Measurements from ENCODE around the gene POFUT2.

POFUT2 gene

GRCh38 chr21:45282283-45283034 is 5.2 kb downstream of the POFUT2 start:
- DNase-seq (ENCODE audit: low read depth) = no peak

GRCh38 chr21:45281411-45282282 is 6.0 kb downstream of the POFUT2 start:
- DNase-seq (ENCODE audit: low read depth) = no peak

- no peak for DNase-seq (ENCODE audit: low read depth)
Observed at GRCh38 chr21:45280969-45281368, 6.7 kb downstream of the POFUT2 start.

DNA sequence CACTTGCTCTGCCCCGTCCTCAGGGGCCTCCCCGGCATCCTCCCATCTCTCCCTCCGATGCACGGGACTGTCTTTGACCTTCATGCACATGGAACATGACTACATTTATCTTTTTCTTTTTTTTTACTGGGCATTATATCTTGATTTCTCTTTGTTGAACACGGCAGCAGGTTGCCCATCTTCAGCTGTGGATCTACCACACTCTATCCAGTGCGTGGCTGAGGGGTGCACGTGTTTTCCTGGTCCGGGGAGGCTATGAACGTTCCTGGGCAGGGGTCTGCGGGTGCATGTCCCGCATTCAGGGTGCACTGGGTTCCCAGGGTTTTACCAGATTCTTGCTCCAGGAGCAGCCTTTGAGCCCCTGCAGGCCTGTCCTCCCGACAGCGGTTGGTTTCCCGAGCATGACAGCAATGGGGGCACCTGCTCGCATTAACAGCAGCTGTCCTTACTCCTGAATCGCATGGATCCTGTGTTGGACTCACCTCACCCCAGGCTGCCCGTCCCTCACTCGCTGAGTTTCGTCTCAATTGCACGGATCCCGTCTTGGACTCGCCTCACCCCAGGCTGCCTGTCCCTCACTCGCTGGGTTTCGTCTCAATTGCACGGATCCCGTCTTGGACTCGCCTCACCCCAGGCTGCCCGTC is 7.4 kb downstream of the POFUT2 start:
- DNase-seq (ENCODE audit: low read depth) = no peak

DNA sequence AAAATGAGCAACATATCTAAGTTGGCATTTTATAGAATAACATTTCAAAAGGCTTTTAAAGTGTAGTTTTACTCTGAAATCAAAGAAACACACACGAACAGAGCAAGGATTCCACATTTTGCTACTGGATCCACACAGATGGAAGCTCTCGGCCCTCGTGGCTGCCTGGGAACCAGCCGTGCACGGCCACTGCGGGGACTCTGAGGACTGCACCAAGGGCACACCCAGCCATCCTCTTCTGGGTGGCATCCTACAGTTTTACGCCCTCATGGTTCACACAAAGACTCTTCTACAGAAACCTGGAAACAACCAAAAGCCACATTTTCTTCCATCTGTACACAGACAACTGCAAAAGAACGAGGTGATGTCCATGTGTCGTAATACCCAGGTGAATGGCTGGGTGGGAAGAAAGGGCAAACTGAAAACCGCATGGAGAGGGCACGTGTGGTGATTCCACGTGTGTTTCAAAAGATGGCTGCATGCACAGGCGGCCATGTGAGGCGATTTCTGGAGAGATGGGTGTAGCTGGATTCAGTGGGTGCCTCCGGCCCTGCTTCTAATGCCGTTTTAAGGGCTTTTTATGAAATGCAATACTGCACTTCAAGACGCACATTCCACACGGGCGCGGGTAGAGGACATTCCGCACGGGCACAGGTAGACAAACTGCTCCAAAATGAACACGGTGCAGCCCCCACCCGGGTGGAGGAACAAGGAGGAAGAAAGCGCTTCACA is 8.1 kb downstream of the POFUT2 start:
- DNase-seq (ENCODE audit: low read depth) = no peak

- DNase-seq (ENCODE audit: low read depth) = no peak
Observed at GRCh38 chr21:45278156-45278911, 9.4 kb downstream of the POFUT2 start.

DNA sequence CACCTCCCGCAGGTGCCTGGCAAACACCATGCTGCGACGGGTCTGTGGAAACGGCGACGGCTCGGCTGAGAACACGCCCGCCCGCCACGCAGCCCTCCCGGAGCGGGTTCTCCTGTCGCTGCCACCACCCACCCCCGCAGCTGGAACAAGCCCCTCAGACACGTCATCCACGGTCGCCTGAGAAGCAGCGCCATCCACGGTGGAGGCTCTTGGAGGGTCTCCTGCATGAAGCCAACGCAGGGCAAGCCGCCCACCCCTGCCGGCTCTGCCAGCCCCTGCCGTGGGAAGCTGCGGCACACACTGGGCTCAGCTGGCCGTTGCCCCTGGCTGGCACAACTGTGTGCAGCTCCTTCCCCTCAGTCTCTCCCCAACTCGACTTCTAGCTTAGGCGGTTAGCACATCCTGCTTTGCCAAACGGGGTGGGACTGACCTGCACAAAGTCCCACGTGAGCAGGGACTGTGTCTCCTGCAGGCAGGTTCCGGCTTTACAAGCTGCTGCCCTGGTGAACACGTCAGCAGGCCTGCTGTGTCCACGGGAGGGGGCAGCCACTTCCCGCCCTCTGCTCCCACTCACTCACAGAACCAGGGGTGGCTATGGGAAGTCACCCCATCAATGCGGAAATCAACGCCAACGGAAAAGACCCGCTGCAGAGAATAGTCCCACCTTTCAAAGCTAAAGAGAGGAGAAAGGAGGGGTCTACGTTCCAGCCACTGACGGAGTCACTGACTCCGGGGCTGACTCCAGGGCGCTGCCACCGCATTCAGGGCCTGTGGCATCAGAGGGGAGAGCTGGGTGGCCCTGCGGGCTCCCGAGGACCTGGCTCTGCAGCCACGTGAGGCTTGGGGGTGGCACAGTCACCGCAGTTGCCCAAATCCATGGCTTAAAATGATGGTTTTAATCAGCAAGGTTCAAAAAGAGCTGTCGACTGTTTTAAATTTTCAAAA is 10.3 kb downstream of the POFUT2 start:
- no peak for DNase-seq (ENCODE audit: low read depth)

- no peak for DNase-seq (ENCODE audit: low read depth)
Observed at GRCh38 chr21:45276596-45276995, 11.1 kb downstream of the POFUT2 start.

DNA sequence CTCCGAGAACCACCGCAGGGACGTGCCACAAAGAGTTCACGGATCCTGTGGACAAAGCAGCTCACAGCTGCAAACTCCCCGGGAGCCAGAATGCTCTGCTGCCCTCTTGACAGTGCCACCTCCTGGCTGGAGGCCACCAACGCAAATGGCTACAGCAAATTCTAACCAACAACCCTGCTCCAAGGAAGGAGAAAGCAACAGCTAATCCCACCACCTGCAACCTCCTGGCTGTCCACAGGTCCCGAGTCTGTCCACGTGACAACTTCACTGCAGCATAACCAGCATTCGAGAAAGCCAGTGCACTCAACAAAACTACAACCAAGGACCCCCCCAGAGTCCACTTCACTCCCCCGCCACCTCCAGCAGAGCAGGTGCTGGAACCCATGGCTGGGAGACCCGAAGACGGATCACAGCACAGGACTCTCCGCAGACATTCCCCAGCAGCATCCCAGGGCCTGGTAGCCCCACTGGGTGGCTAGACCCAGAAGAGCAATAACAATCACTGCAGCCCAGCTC is 17.3 kb downstream of the POFUT2 start:
- DNase-seq (ENCODE audit: low read depth) = no peak

DNA sequence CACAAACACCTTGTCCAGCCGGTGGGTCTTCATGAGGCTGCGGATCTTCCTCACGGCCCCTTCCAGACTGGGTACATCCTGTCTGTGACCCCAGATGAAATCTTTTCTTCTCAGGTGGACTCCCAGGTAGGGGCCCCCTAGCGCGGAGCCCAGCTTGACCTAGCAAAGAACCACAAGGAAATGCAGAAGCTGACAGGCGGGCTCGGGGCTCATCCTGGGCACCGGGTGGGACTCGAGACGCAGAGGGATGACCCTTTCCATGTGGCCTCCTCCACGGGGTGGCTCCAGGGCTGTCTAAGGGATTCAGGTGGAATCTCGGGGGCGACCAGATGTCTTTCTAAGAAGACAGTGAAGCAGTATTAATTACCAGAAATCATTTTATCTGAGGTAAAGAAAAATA is 17.8 kb downstream of the POFUT2 start:
- DNase-seq (ENCODE audit: low read depth) = no peak

GRCh38 chr21:45267390-45267760 is 20.3 kb downstream of the POFUT2 start:
- DNase-seq (ENCODE audit: low read depth) = no peak

DNA sequence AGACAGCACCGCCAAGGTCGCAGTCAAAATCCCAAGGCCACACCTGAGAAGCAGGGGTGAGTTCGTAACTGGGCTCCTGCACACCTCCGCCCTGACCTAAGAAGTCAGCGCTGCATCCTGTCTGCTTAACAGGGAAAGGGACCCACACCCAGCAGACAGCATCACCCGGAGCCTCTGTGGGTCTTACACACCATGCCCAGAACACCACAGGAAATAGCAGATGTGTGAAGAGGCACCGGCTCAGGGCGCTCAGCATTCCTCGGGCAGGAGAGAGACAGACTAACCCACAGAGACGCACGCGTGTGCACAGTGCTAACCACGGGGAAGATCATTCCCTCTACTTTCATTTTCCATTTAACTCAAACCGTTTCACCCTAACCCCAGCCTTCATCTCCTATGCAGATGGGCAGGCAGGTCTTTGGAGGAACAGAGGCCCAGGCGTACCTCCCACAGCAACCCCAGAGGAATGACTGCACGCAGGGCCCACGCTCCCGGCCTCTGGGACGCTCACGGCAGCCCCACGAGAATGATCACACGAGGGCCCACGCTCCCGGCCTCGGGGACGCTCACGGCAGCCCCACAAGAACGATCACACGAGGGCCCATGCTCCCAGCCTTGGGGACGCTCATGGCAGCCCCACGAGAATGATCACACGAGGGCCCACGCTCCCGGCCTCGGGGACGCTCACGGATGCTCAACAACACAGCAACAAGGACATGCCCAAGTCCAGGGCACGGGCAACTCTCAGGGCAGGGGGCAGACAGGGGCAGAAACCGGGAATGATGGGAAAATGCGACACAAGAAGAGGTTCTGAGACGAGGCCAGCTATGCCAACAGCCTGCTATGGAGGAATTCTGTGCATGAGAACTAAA is 20.9 kb downstream of the POFUT2 start:
- DNase-seq (ENCODE audit: low read depth) = peak; percentile 33

DNA sequence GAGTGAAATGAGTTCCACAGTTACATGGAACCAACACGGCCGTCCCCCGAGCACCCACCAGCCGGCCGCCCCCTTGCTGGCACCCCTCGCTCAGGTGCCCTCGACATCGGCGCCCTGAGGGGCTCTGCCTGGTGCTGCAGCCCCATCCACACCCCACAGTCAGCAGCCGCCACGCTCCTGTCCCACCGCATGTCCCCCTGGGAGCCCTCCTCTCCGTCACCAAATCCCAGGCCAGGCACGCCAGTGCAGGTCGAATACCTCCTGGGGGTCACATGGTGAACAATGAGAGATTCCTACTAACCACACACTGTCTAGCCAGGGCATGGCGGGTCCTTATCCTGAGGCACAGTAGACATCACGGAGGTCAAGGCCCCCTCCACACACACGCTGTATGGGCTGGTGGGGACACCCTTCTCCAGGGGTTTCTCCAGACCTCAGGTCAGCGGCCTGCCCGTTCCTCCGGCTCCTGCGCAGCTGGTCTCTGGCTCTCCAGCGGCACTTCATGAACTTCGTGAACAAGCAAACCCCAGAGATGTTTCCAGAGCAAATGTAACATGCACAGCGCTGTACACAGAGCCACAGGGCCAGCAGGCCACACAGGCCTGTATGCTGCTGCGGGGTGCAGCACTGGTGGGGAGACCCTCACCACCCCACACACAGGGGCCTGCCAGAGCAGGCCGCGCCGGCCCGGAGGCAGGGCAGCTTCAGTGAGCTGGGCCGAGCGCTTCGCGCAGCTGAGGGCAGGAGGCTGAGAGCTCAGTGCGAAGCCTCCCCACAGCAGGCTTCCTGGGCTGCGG is 21.8 kb downstream of the POFUT2 start:
- DNase-seq (ENCODE audit: low read depth) = no peak

- DNase-seq (ENCODE audit: low read depth) = no peak
Observed at GRCh38 chr21:45264912-45265515, 22.7 kb downstream of the POFUT2 start.

DNA sequence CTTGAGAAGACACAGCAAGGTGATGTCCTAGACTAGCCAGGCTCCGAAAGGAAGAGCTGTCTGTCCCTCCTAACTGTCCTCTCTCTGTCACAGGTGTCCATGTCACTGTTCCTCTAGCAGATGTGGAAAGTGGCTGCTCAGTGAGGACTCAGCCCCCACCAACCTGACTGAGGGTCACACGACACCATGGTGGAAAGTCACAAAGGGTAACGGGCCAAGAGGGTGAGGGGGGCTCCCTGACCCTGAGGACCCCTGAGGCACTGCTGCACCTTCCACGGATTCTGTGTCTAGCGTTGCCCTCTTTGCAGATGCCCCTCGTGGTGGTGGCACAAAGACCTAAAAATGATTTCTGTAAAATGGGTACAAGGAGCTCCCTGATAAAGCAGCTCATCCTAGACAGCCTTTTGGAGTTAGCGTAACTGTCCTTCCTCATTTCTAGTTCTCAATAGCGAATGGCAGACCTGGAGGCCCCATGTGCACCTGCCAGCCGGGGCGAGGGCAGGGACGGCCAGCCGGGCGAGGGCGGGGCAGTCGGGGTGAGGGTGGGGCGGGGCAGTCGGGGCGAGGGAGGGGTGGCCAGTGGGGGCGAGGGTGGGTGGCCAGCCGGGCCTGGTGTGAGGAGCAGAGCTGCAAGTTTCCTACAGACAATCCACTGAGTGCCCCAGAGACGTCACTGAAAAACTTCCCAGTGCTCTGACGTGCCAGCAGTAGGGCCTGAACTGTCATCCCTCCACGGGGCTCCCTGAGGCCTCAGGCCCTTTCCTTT is 23.4 kb downstream of the POFUT2 start:
- DNase-seq (ENCODE audit: low read depth) = no peak

DNA sequence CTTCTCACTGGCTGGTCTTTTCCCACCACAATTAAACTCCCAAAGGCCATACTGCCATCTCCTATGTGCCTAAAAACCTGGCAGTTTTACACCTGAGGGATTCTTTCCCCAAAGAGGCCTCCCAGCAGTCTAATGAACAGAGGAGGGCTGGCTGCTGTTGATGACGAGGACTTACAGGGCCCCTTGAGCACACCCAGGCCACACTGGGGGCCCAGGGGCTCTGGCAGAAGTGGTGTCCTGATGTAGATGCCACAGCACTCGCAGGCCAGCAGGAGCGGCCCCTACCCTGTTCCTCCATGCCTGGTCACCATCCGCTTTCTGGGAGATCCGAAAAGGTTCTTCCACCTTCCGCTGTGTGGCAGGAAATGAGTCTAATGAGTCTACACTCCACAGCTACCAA is 24.2 kb downstream of the POFUT2 start:
- no peak for DNase-seq (ENCODE audit: low read depth)

DNA sequence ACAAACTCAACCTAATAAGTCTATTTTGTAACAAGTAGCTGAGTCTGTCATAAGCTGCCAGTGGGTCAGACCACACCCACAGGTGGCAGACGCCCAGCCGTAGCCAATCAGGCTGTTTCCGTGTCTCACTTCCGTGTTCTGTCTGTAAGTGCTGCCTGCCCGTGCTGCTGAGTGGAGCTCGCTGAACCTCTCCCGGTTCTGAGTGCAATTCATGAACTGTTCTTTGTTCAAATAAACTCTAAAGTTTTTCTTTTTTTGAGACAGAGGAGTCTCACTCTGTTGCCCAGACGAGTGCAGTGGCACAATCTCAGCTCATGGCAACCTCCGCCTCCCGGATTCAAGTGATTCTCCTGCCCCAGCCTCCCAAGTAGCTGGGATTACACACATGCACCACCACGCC is 25.1 kb downstream of the POFUT2 start:
- DNase-seq (ENCODE audit: low read depth) = no peak

Data from activated T-cell treated with anti-CD3 and anti-CD28 coated beads for 24 hours (primary cell).